IPS-18a (cell line): ENCODE data around the gene PLXNA2.

ENCODE experiments used
- H3K27ac ChIP-seq: one replicate; pipeline ENCODE4 v1.5.1; 2013; ENCODE audit warnings: low read length
- H3K27me3 ChIP-seq: one replicate; pipeline ENCODE4 v1.6.1; 2013; ENCODE audit warnings: mild to moderate bottlenecking, low read length; ENCODE audit not compliant: control insufficient read depth, insufficient read depth
- H3K36me3 ChIP-seq: one replicate; pipeline ENCODE4 v1.6.1; 2013; ENCODE audit warnings: low read depth, low read length; ENCODE audit not compliant: control insufficient read depth
- H3K4me1 ChIP-seq: one replicate; pipeline ENCODE4 v1.6.1; 2013; ENCODE audit warnings: low read depth, low read length; ENCODE audit not compliant: control insufficient read depth
- H3K4me3 ChIP-seq: one replicate; pipeline ENCODE4 v1.5.1; 2013; ENCODE audit warnings: low read length
- H3K9ac ChIP-seq: one replicate; pipeline ENCODE4 v1.6.1; 2013; ENCODE audit warnings: mild to moderate bottlenecking, low read length, moderate library complexity
- H3K9me3 ChIP-seq: one replicate; pipeline ENCODE4 v1.6.1; 2013; ENCODE audit warnings: low read depth, low read length; ENCODE audit not compliant: control insufficient read depth

The PLXNA2 gene

GRCh38 chr1:208057056-208057455 lies 187.1 kb downstream of the PLXNA2 start:
- Histone ChIP-seq H3K27ac (no peak overlapping the region), H3K9ac (no peak overlapping the region), H3K9me3 (no peaks in the 10 kb centered on the region), H3K4me3 (no peak overlapping the region), H3K4me1 (peaks cover 10% of the 10 kb centered on the region), H3K27me3 (no peaks in the 10 kb centered on the region), H3K36me3 (no peaks in the 10 kb centered on the region)

- Histone ChIP-seq H3K9ac (no peak overlapping the region), H3K36me3 (no peaks in the 10 kb centered on the region), H3K4me1 (peaks cover 10% of the 10 kb centered on the region), H3K9me3 (no peaks in the 10 kb centered on the region), H3K4me3 (no peak overlapping the region), H3K27ac (no peak overlapping the region), H3K27me3 (no peaks in the 10 kb centered on the region)
Measured at GRCh38 chr1:208055535-208055934, 188.6 kb downstream of the PLXNA2 start.

GRCh38 chr1:208054911-208055379 lies 189.2 kb downstream of the PLXNA2 start:
- H3K9me3 ChIP-seq: no peaks in the 10 kb centered on the region
- H3K36me3 ChIP-seq: no peaks in the 10 kb centered on the region
- H3K27ac ChIP-seq: no peak overlapping the region
- peaks cover 10% of the 10 kb centered on the region for H3K4me1 ChIP-seq
- no peak overlapping the region for H3K9ac ChIP-seq
- H3K4me3 ChIP-seq: no peak overlapping the region
- no peaks in the 10 kb centered on the region for H3K27me3 ChIP-seq

- H3K4me3 ChIP-seq: no peak overlapping the region
- H3K9me3 ChIP-seq: no peaks in the 10 kb centered on the region
- H3K9ac ChIP-seq: no peak overlapping the region
- H3K4me1 ChIP-seq: peaks cover 10% of the 10 kb centered on the region
- no peaks in the 10 kb centered on the region for H3K27me3 ChIP-seq
- H3K27ac ChIP-seq: no peak overlapping the region
- no peaks in the 10 kb centered on the region for H3K36me3 ChIP-seq
Measured at GRCh38 chr1:208054485-208054884, 189.7 kb downstream of the PLXNA2 start.

GRCh38 chr1:208053661-208054060 lies 190.5 kb downstream of the PLXNA2 start:
- Histone ChIP-seq H3K36me3 (no peaks in the 10 kb centered on the region), H3K4me1 (peaks cover 8% of the 10 kb centered on the region), H3K4me3 (no peak overlapping the region), H3K9ac (no peak overlapping the region), H3K27ac (no peak overlapping the region), H3K27me3 (no peaks in the 10 kb centered on the region), H3K9me3 (no peaks in the 10 kb centered on the region)

GRCh38 chr1:208052926-208053407 lies 191.2 kb downstream of the PLXNA2 start:
- H3K27me3 ChIP-seq: no peaks in the 10 kb centered on the region
- H3K4me3 ChIP-seq: no peak overlapping the region
- no peaks in the 10 kb centered on the region for H3K36me3 ChIP-seq
- H3K9me3 ChIP-seq: no peaks in the 10 kb centered on the region
- peaks cover 5% of the 10 kb centered on the region for H3K4me1 ChIP-seq
- no peak overlapping the region for H3K27ac ChIP-seq
- no peak overlapping the region for H3K9ac ChIP-seq

GRCh38 chr1:208052135-208052534 lies 192.0 kb downstream of the PLXNA2 start:
- H3K36me3 ChIP-seq: no peaks in the 10 kb centered on the region
- H3K27ac ChIP-seq: no peak overlapping the region
- H3K4me1 ChIP-seq: peaks cover 5% of the 10 kb centered on the region
- H3K9me3 ChIP-seq: no peaks in the 10 kb centered on the region
- H3K4me3 ChIP-seq: no peak overlapping the region
- no peaks in the 10 kb centered on the region for H3K27me3 ChIP-seq
- no peak overlapping the region for H3K9ac ChIP-seq

GRCh38 chr1:208051651-208052050 lies 192.5 kb downstream of the PLXNA2 start:
- no peaks in the 10 kb centered on the region for H3K9me3 ChIP-seq

GRCh38 chr1:208048904-208049303 lies 195.3 kb downstream of the PLXNA2 start:
- Histone ChIP-seq H3K9me3 (no peaks in the 10 kb centered on the region), H3K4me1 (peaks cover 5% of the 10 kb centered on the region), H3K27ac (no peak overlapping the region), H3K9ac (no peak overlapping the region), H3K36me3 (no peaks in the 10 kb centered on the region), H3K27me3 (no peaks in the 10 kb centered on the region), H3K4me3 (no peak overlapping the region)

More at GRCh38 chr1:208051651-208052050, 192.5 kb downstream of the PLXNA2 start:
- Histone ChIP-seq H3K9ac (no peak overlapping the region), H3K27ac (no peak overlapping the region), H3K36me3 (no peaks in the 10 kb centered on the region), H3K4me3 (no peak overlapping the region), H3K4me1 (peaks cover 5% of the 10 kb centered on the region), H3K27me3 (no peaks in the 10 kb centered on the region)

- H3K4me3 ChIP-seq: no peak overlapping the region
- no peaks in the 10 kb centered on the region for H3K27me3 ChIP-seq
- no peak overlapping the region for H3K27ac ChIP-seq
- H3K36me3 ChIP-seq: no peaks in the 10 kb centered on the region
- H3K9ac ChIP-seq: no peak overlapping the region
- H3K4me1 ChIP-seq: peaks cover 5% of the 10 kb centered on the region
- H3K9me3 ChIP-seq: no peaks in the 10 kb centered on the region
Measured at GRCh38 chr1:208047975-208048374, 196.2 kb downstream of the PLXNA2 start.

- Histone ChIP-seq H3K36me3 (no peaks in the 10 kb centered on the region), H3K9me3 (no peaks in the 10 kb centered on the region), H3K27ac (no peak overlapping the region), H3K9ac (no peak overlapping the region), H3K4me3 (no peak overlapping the region), H3K27me3 (no peaks in the 10 kb centered on the region), H3K4me1 (peaks cover 3% of the 10 kb centered on the region)
Measured at GRCh38 chr1:208047476-208047934, 196.7 kb downstream of the PLXNA2 start.

- no peaks in the 10 kb centered on the region for H3K36me3 ChIP-seq
- H3K4me1 ChIP-seq: no peaks in the 10 kb centered on the region
- no peaks in the 10 kb centered on the region for H3K27me3 ChIP-seq
- H3K27ac ChIP-seq: no peak overlapping the region
- H3K9ac ChIP-seq: no peak overlapping the region
- no peak overlapping the region for H3K4me3 ChIP-seq
- no peaks in the 10 kb centered on the region for H3K9me3 ChIP-seq
Measured at GRCh38 chr1:208045463-208046260, 198.5 kb downstream of the PLXNA2 start.
